ENCODE measurements around the gene NKX6-2. TPM values are rescaled to one million over a fixed set of nuclear protein-coding genes. Genes with fewer than 3 reads are reported as not detected.

The NKX6-2 gene
- total RNA-seq, 4 donors from 2014 or later = not detected

GRCh38 chr10:132780356-132780755 is 5.6 kb downstream of the NKX6-2 start:
- 87 to 93% methylated on average over 11 to 12 of the region's 12 CpGs for WGBS, 2 donors
- TF ChIP-seq, protein P1, sequence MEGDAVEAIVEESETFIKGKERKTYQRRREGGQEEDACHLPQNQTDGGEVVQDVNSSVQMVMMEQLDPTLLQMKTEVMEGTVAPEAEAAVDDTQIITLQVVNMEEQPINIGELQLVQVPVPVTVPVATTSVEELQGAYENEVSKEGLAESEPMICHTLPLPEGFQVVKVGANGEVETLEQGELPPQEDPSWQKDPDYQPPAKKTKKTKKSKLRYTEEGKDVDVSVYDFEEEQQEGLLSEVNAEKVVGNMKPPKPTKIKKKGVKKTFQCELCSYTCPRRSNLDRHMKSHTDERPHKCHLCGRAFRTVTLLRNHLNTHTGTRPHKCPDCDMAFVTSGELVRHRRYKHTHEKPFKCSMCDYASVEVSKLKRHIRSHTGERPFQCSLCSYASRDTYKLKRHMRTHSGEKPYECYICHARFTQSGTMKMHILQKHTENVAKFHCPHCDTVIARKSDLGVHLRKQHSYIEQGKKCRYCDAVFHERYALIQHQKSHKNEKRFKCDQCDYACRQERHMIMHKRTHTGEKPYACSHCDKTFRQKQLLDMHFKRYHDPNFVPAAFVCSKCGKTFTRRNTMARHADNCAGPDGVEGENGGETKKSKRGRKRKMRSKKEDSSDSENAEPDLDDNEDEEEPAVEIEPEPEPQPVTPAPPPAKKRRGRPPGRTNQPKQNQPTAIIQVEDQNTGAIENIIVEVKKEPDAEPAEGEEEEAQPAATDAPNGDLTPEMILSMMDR (IDR thresholded peaks at IDR 0.05) = no peak
- no peak for TF ChIP-seq POLR2A (IDR thresholded peaks at IDR 0.05)
- Histone ChIP-seq H3K27me3 (no peaks in the 10 kb centered on the region), H3K36me3 (peaks cover 4% of the 10 kb centered on the region in 2 donors), H3K9me3 (no peaks in the 10 kb centered on the region), H3K27ac (no peak overlapping the region), H3K4me1 (peaks cover 0 to 11% of the 10 kb centered on the region in 2 donors), H3K4me3 (replicated peaks in 1 of 3) (no peak overlapping the region)
- intact Hi-C loops (cut with DNase I) = no loop called here
- DNase-seq = no peak

DNA sequence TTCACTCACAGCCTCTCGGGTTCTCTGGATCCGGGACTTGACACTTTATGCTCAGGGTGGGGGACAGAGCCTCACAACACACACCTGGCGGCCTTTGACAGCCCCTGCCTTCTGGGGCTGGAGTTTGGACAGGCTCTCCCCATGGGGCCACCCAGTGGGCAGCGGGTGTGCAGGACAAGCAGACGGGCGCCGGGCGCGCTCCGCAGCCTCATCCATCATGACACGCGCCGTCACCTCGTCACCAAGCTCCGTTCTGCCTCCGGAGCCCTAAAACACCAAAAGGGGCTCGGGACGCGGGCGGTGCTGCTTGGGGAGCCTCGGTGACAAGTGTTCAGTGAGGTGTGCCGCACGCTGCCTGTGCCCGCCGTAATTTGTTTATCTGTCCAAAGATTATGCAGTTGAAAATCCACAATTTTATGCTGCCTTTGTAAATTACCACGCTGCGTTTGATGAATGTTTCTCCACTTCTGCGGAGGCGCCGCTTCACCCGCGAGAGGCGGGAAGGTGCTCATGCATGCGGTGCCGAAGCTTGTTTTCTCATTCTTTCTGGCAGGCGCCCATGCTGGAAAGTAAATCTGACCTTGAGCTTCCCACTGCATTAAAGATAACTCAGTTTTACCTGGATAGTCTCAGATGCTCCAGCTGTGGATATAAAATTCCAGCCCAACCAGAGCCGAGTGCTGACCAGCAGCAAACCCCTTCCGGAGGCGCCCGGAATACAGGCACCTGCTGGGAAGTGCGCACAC is 6.2 kb downstream of the NKX6-2 start:
- no peak for TF ChIP-seq POLR2A (IDR thresholded peaks at IDR 0.05)
- TF ChIP-seq, protein P1 (IDR thresholded peaks at IDR 0.05) = no peak
- Histone ChIP-seq H3K9me3 (no peaks in the 10 kb centered on the region), H3K36me3 (peaks cover 4% of the 10 kb centered on the region in 2 donors), H3K27ac (no peak overlapping the region), H3K4me1 (peaks cover 0 to 5% of the 10 kb centered on the region in 2 donors), H3K27me3 (no peaks in the 10 kb centered on the region), H3K4me3 (replicated peaks in 1 of 3) (no peak overlapping the region)
- DNase-seq = no peak
- WGBS, 2 donors = 96 to 97% methylated on average over 41 of the region's 41 CpGs
- intact Hi-C loops (cut with DNase I) = no loop called here

DNA sequence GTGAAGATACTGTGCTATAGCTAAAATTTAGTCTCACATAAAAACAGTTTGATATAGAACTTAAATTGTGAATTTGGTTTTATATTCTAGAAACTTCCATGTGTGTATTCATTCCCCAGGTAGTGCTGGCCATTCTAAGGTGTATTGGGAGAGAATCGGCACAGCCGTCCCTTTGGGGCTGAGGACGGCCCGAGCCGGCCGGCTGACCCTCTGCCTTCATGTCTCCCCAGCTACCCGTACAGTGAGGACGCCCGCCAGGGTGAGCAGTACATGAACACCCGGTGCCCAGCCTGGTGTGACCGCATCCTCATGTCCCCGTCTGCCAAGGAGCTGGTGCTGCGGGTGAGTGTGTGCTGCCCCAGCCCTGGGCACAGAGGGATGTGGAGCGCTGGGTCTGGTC is 8.5 kb downstream of the NKX6-2 start:
- peaks cover 4% of the 10 kb centered on the region in 2 donors for H3K36me3 ChIP-seq
- TF ChIP-seq POLR2A (IDR thresholded peaks at IDR 0.05) = no peak
- TF ChIP-seq, protein P1 (IDR thresholded peaks at IDR 0.05) = no peak

DNA sequence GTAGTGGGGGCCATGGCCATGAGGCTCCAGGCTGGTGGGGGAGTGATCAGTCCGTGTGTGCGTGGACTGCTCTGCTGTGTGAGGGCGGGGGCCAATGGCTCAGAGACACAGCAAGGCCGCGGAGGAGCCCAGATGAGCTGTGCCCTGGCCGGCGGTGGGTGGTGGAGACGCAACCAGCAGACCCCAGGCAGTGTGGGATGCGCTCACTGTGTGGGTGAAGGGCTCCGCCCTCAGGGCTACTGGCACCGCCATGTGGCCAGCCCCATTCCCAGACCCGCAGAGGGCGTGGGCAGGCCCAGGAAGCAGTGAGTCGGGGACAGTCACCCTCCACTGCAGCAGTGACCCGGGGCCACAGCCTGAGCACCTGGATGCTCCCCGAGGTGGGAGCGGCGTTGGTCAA is 9.1 kb downstream of the NKX6-2 start:
- 90 to 91% methylated on average over 4 to 18 of the region's 18 CpGs for WGBS, 2 donors
- intact Hi-C loops (cut with DNase I) = no loop called here
- no peaks in the 10 kb centered on the region for H3K27me3 ChIP-seq
- no peak overlapping the region for H3K4me3 ChIP-seq (replicated peaks in 1 of 3)
- H3K27ac ChIP-seq = no peak overlapping the region
- TF ChIP-seq POLR2A (IDR thresholded peaks at IDR 0.05) = no peak
- TF ChIP-seq, protein P1 (IDR thresholded peaks at IDR 0.05) = no peak
- DNase-seq = no peak
- H3K4me1 ChIP-seq = no peaks in the 10 kb centered on the region
- no peaks in the 10 kb centered on the region for H3K9me3 ChIP-seq
- peaks cover 4% of the 10 kb centered on the region in 2 donors for H3K36me3 ChIP-seq

More for the DNA sequence above, 8.5 kb downstream of the NKX6-2 start:
- Histone ChIP-seq H3K4me1 (no peaks in the 10 kb centered on the region), H3K27ac (no peak overlapping the region), H3K4me3 (replicated peaks in 1 of 3) (no peak overlapping the region), H3K27me3 (no peaks in the 10 kb centered on the region), H3K9me3 (no peaks in the 10 kb centered on the region)
- 93 to 96% methylated on average over 7 to 8 of the region's 14 CpGs for WGBS, 2 donors
- no peak for DNase-seq
- intact Hi-C loops (cut with DNase I) = no loop called here

DNA sequence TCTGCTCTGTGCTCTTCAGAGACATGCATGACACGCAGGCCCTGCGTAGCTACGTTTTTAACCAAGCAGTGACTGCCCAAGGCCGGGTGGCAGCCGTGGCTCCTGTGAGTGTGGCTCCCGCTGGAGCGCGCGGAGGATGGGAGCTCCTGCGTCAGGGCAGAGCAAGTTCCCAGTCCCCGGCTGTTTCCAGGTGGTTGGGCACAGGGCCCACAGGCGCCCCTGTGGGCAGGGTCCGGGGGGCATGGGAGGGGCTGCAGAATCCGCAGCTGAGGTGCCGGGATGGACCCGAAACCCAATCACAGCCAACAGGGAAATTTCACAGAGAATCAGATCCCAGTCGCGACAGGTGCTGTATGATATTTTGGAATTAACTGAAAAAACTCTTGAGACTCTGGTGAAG is 9.8 kb downstream of the NKX6-2 start:
- no peak overlapping the region for H3K4me3 ChIP-seq (replicated peaks in 1 of 3)
- no peak overlapping the region for H3K27ac ChIP-seq
- no peaks in the 10 kb centered on the region for H3K4me1 ChIP-seq
- WGBS, 2 donors = 94 to 97% methylated on average over 7 to 18 of the region's 18 CpGs
- no peak for DNase-seq
- intact Hi-C loops (cut with DNase I) = no loop called here
- no peaks in the 10 kb centered on the region for H3K9me3 ChIP-seq
- H3K36me3 ChIP-seq = peaks cover 4% of the 10 kb centered on the region in 2 donors
- TF ChIP-seq, protein P1 (IDR thresholded peaks at IDR 0.05) = no peak
- no peak for TF ChIP-seq POLR2A (IDR thresholded peaks at IDR 0.05)
- no peaks in the 10 kb centered on the region for H3K27me3 ChIP-seq

Measured in thyroid gland (tissue), 4 donors.